Putamen (tissue), 1 donor: Measurements from ENCODE around the gene GATB.

Experiments
- DNase-seq: peaks from one replicate; pipeline ENCODE4 v3.0.0-alpha.2; 2016; ENCODE audit warnings: low spot score

The GATB gene

GRCh38 chr4:151649479-151649878 lies 111.3 kb downstream of the GATB start:
- no peak for DNase-seq

DNA sequence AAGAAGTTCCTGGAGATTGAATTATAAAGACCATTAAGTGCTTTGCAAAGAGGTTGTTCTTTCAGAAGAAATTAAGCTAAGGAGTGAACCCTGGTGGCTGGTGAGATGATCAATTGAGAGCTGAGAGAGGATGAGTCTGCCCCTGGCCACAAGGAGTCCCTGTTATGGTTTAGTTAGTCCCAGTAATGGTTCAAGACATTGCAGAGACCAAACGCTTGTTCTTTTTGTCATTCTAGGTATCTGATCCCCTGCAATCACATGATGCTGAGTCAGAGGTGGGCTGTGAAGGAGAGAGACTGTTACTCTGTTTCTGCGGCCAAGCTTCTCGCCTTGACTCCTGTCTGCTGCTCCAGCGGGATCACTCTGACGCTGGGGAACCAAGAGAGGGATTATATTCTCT lies 114.5 kb downstream of the GATB start:
- no peak for DNase-seq

DNA sequence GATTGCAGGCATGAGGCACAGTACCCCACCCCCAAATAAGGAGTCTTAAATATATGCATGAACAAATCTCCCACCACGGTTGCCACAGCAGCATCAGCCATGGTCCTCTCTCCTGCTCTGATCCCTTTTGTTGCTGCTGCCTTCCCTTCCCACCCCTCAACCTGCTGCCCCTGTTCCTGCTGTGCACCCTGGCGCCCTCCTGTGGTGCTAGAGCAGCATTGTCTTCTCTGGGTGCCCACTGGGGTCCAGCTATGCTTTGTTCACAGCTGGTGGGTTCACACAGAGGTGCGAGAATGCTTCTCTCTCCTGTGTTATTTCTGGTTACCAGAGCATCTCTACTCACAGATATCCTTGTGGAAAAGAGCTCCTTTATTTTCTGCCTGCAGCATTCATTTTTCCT lies 116.2 kb downstream of the GATB start:
- no peak for DNase-seq

DNA sequence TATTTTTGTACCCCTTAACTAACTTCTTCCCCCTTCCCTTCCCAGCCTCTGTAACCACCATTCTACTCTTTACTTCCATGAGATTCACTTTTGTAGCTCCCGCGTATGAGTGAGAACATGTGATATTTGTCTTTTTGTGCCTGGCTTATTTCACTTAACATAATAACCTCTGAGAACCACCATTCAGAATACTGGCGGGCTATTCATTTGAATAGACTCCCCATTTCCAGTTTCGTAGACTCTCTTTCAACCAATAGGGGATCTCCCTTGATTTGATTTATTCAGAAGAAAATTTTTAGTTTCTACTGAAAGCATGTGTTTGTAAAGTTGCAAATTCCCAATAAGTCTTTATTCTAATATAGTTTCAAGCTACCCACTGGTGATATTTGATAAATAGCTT lies 117.2 kb downstream of the GATB start:
- no peak for DNase-seq

DNA sequence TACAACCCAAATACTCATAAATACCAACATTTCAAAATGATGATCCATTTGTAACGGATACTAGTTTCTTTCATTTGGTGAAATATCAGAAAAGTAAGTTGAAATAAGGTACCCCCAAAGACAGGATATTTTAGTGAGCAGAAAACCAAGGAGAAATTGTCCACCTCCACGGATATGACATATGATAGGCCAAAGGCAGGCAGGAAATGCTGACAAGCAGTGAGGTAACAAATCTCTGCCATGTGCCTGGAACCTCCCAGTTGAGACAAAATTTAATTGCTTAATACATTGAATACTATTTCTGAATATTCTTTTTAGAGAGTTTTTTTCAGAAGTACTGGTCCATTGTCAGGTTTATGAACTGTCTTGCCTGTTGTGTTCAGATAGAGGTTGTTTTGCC lies 118.8 kb downstream of the GATB start:
- DNase-seq: no peak

GRCh38 chr4:151641167-151641566 lies 119.6 kb downstream of the GATB start:
- DNase-seq: no peak

- DNase-seq: no peak
Measured at GRCh38 chr4:151640381-151640780, 120.4 kb downstream of the GATB start.

GRCh38 chr4:151638295-151638858 lies 122.4 kb downstream of the GATB start:
- DNase-seq: no peak

- no peak for DNase-seq
Measured at GRCh38 chr4:151631349-151631748, 129.5 kb downstream of the GATB start.

DNA sequence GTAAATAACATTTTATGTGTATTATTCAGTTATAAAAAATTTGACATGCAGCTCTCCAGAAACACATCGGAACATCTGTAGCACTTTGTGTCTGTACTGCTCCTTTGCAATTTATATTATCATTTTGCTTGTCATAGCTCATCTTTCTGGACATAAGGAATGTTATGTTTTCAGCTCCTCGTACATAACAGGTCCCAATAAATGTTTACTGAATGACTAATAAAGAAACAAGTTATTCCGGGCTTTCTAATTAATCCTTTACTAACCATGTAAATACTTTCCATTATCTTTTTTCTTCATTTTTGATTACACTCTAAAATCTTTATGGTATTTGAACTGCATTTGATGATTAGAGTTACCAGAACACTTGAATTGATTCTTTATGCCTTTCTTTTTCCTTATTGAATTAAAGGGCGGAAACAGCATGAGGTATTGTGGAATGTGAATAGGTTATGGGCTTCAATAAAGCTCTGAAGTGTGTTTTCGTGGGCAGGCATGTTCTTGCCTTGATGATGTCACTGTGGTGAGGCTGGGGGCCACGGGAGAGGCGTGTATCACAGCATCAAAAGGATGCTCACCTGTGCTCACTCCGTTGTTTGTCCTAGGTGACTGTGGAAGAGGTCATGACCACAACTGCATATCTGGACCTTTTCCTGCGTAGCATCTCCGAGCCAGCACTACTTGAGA lies 131.6 kb downstream of the GATB start:
- DNase-seq: no peak

- no peak for DNase-seq
Measured at GRCh38 chr4:151628001-151628608, 132.7 kb downstream of the GATB start.

- no peak for DNase-seq
Measured at GRCh38 chr4:151627491-151627890, 133.3 kb downstream of the GATB start.

- DNase-seq: no peak
Measured at GRCh38 chr4:151626751-151627150, 134.1 kb downstream of the GATB start.

- no peak for DNase-seq
Measured at GRCh38 chr4:151626228-151626627, 134.6 kb downstream of the GATB start.

- no peak for DNase-seq
Measured at GRCh38 chr4:151624626-151625565, 135.9 kb downstream of the GATB start.
